ENCODE data around the gene INS. TPM values are rescaled to one million over a fixed set of nuclear protein-coding genes. Genes with fewer than 3 reads are reported as not detected.
"Not testable (repeated sequence)": the region's sequence is repeated elsewhere in the genome, so short reads cannot be mapped to it uniquely, and the experiment has no call there.

The INS gene
- total and polyA plus RNA-seq, 7 donors: 0.73 to 51.7 TPM; not detected in 5

- Histone ChIP-seq H3K27me3 (peaks cover 4 to 40% (median 9%) of the 10 kb centered on the region in 3 donors), H3K9me3 (no peaks in the 10 kb centered on the region), H3K4me1 (no peaks in the 10 kb centered on the region), H3K27ac (no peak overlapping the region), H3K4me3 (no peak overlapping the region), H3K36me3 (no peaks in the 10 kb centered on the region)
- 30 to 75% methylated on average over 18 of the region's 18 CpGs for WGBS, 2 donors
- TF ChIP-seq POLR2A (IDR thresholded peaks at IDR 0.05): no peak
- TF ChIP-seq POLR2AphosphoS5 (IDR thresholded peaks at IDR 0.05): no peak
- intact Hi-C loops (cut with DNase I): no loop called here
- DNase-seq: no peak
Measured at GRCh38 chr11:2182075-2182474, 21.1 kb upstream of the INS start.

GRCh38 chr11:2180789-2181370 is 19.9 kb upstream of the INS start:
- 79 to 88% methylated on average over 11 of the region's 11 CpGs for WGBS, 2 donors
- DNase-seq: no peak
- Histone ChIP-seq H3K4me3 (no peak overlapping the region), H3K4me1 (no peaks in the 10 kb centered on the region), H3K27me3 (peaks cover 0 to 32% (median 0%) of the 10 kb centered on the region in 3 donors), H3K36me3 (no peaks in the 10 kb centered on the region), H3K9me3 (no peaks in the 10 kb centered on the region), H3K27ac (no peak overlapping the region)
- intact Hi-C loops (cut with DNase I): no loop called here
- TF ChIP-seq POLR2AphosphoS5 (IDR thresholded peaks at IDR 0.05): no peak
- no peak for TF ChIP-seq CTCF (IDR thresholded peaks at IDR 0.05)
- TF ChIP-seq EP300 (IDR thresholded peaks at IDR 0.05): no peak
- no peak for TF ChIP-seq POLR2A (IDR thresholded peaks at IDR 0.05)

- 74 to 83% methylated on average over 15 of the region's 15 CpGs for WGBS, 2 donors
- peaks cover 0 to 27% (median 0%) of the 10 kb centered on the region in 3 donors for H3K27me3 ChIP-seq
- DNase-seq: no peak
- intact Hi-C loops (cut with DNase I): no loop called here
- TF ChIP-seq POLR2A (IDR thresholded peaks at IDR 0.05): no peak
- TF ChIP-seq POLR2AphosphoS5 (IDR thresholded peaks at IDR 0.05): no peak
- no peaks in the 10 kb centered on the region for H3K4me1 ChIP-seq
- no peaks in the 10 kb centered on the region for H3K9me3 ChIP-seq
- no peak overlapping the region for H3K4me3 ChIP-seq
- H3K36me3 ChIP-seq: no peaks in the 10 kb centered on the region
- no peak overlapping the region for H3K27ac ChIP-seq
Measured at GRCh38 chr11:2180347-2180746, 19.3 kb upstream of the INS start.

- no peaks in the 10 kb centered on the region for H3K9me3 ChIP-seq
- DNase-seq: no peak
- intact Hi-C loops (cut with DNase I): no loop called here
- no peaks in the 10 kb centered on the region for H3K4me1 ChIP-seq
- no peak overlapping the region for H3K27ac ChIP-seq
- TF ChIP-seq POLR2A (IDR thresholded peaks at IDR 0.05): no peak
- TF ChIP-seq EP300 (IDR thresholded peaks at IDR 0.05): no peak
- no peak for TF ChIP-seq POLR2AphosphoS5 (IDR thresholded peaks at IDR 0.05)
- no peak for TF ChIP-seq CTCF (IDR thresholded peaks at IDR 0.05)
- no peaks in the 10 kb centered on the region for H3K36me3 ChIP-seq
- whole genome bisulfite sequencing, 2 donors: 55 to 86% methylated on average over 10 of the region's 10 CpGs
- H3K4me3 ChIP-seq: no peak overlapping the region
- peaks cover 0 to 25% (median 0%) of the 10 kb centered on the region in 3 donors for H3K27me3 ChIP-seq
Measured at GRCh38 chr11:2179516-2179915, 18.5 kb upstream of the INS start.

GRCh38 chr11:2178906-2179494 is 18.0 kb upstream of the INS start:
- Histone ChIP-seq H3K27ac (no peak overlapping the region), H3K27me3 (peaks cover 0 to 25% (median 0%) of the 10 kb centered on the region in 3 donors), H3K4me1 (no peaks in the 10 kb centered on the region), H3K9me3 (no peaks in the 10 kb centered on the region), H3K4me3 (no peak overlapping the region), H3K36me3 (no peaks in the 10 kb centered on the region)
- TF ChIP-seq CTCF (IDR thresholded peaks at IDR 0.05) (no peak), POLR2A (IDR thresholded peaks at IDR 0.05) (no peak), POLR2AphosphoS5 (IDR thresholded peaks at IDR 0.05) (no peak), EP300 (IDR thresholded peaks at IDR 0.05) (no peak)
- 24 to 57% methylated on average over 16 of the region's 16 CpGs for WGBS, 2 donors
- no peak for DNase-seq
- intact Hi-C loops (cut with DNase I): no loop called here

- intact Hi-C loops (cut with DNase I); H3K4me1 ChIP-seq; H3K27ac ChIP-seq; H3K9me3 ChIP-seq; DNase-seq; H3K4me3 ChIP-seq; H3K36me3 ChIP-seq: not testable (repeated sequence)
- peaks cover 0 to 25% (median 0%) of the 10 kb centered on the region in 3 donors for H3K27me3 ChIP-seq
- WGBS, 2 donors: 73 to 83% methylated on average over 15 to 16 of the region's 16 CpGs
Measured at GRCh38 chr11:2178055-2178773, 17.2 kb upstream of the INS start.
